Measurements from ENCODE around the gene BBS1. TPM values are rescaled to one million over a fixed set of nuclear protein-coding genes. Genes with fewer than 3 reads are reported as not detected.
"Not testable (repeated sequence)": the region's sequence is repeated elsewhere in the genome, so short reads cannot be mapped to it uniquely, and the experiment has no call there.

Gene BBS1
- 100 to 1,000 TPM in 3 of 4 donors, 10 to 100 TPM in 1; 83.2 to 200 (median 165) TPM for total RNA-seq

- 2 to 3% methylated on average over 11 to 25 of the region's 31 CpGs for WGBS, 2 donors
- Histone ChIP-seq H3K4me3 (replicated peaks in 1 of 3) (peak within 1 kb of the TSS; percentile 55 to 75 (median 75)), H3K9me3 (no peaks in the 10 kb centered on the region), H3K36me3 (peaks cover 0 to 5% of the 10 kb centered on the region in 2 donors), H3K27me3 (no peaks in the 10 kb centered on the region), H3K4me1 (peaks cover 0 to 10% of the 10 kb centered on the region in 2 donors), H3K27ac (peak within 1 kb of the TSS in 1 of 3 donors; percentile 59)
- DNase-seq, result peak; percentile 85 to 87
- TF ChIP-seq POLR2A (IDR thresholded peaks at IDR 0.05) (peak in 1 of 2 donors; percentile 67), CTCF (IDR thresholded peaks at IDR 0.05) (no peak)
- intact Hi-C loops (cut with DNase I), result no loop called here
Observed at GRCh38 chr11:66510271-66510989, at the start of gene BBS1. TSS of gene BBS1 (plus strand) at chr11:66510635. CDS start at chr11:66510660, 25 bp downstream.

- Histone ChIP-seq H3K36me3 (no peaks in the 10 kb centered on the region), H3K4me1 (no peaks in the 10 kb centered on the region), H3K27ac (no peak overlapping the region), H3K9me3 (no peaks in the 10 kb centered on the region), H3K4me3 (replicated peaks in 1 of 3) (no peak overlapping the region), H3K27me3 (no peaks in the 10 kb centered on the region)
- intact Hi-C loops (cut with DNase I), result no loop called here
- DNase-seq, result no peak
- TF ChIP-seq POLR2A (IDR thresholded peaks at IDR 0.05) (no peak), CTCF (IDR thresholded peaks at IDR 0.05) (no peak)
Observed at GRCh38 chr11:66462010-66462409, 48.4 kb upstream of the BBS1 start.

- intact Hi-C loops (cut with DNase I), result no loop called here
- Histone ChIP-seq H3K27ac (no peak overlapping the region), H3K9me3 (no peaks in the 10 kb centered on the region), H3K36me3 (no peaks in the 10 kb centered on the region), H3K4me1 (peaks cover 4 to 7% of the 10 kb centered on the region in 2 donors), H3K27me3 (no peaks in the 10 kb centered on the region), H3K4me3 (replicated peaks in 1 of 3) (no peak overlapping the region)
- DNase-seq, result no peak
- TF ChIP-seq POLR2A (IDR thresholded peaks at IDR 0.05) (no peak), CTCF (IDR thresholded peaks at IDR 0.05) (no peak)
- 89 to 93% methylated on average over 3 of the region's 3 CpGs for WGBS, 2 donors
Observed at GRCh38 chr11:66462911-66463310, 47.5 kb upstream of the BBS1 start.

- H3K4me1 ChIP-seq; H3K27ac ChIP-seq; DNase-seq; H3K27me3 ChIP-seq; H3K9me3 ChIP-seq; H3K36me3 ChIP-seq; H3K4me3 ChIP-seq (replicated peaks in 1 of 3); intact Hi-C loops (cut with DNase I): not testable (repeated sequence)
- WGBS, 2 donors, result 94% methylated on average over 5 of the region's 5 CpGs
Observed at GRCh38 chr11:66464116-66464515, 46.3 kb upstream of the BBS1 start.

GRCh38 chr11:66464916-66465315 lies 45.5 kb upstream of the BBS1 start:
- 92 to 100% methylated on average over 1 of the region's 1 CpG for WGBS, 2 donors
- intact Hi-C loops (cut with DNase I), result no loop called here

More at GRCh38 chr11:66464916-66465315, 45.5 kb upstream of the BBS1 start:
- no peaks in the 10 kb centered on the region for H3K9me3 ChIP-seq
- DNase-seq, result no peak
- H3K36me3 ChIP-seq, result no peaks in the 10 kb centered on the region
- no peaks in the 10 kb centered on the region for H3K27me3 ChIP-seq
- no peak overlapping the region for H3K27ac ChIP-seq
- TF ChIP-seq CTCF (IDR thresholded peaks at IDR 0.05) (no peak), POLR2A (IDR thresholded peaks at IDR 0.05) (no peak)
- H3K4me3 ChIP-seq (replicated peaks in 1 of 3), result no peak overlapping the region
- peaks cover 4 to 9% of the 10 kb centered on the region in 2 donors for H3K4me1 ChIP-seq
